ENCODE data around the gene MYO15A.

- no peak for TF ChIP-seq CTCF (conservative IDR thresholded peaks at IDR 0.05; ENCODE audit: low read length)
- no peak for TF ChIP-seq EZH2phosphoT487 (IDR thresholded peaks at IDR 0.05; ENCODE audit: borderline replicate concordance, low read depth, low read length)
Measured at GRCh38 chr17:18146259-18146658, 37.7 kb downstream of the MYO15A start.
